Fibroblast of mammary gland (primary cell): ENCODE results near the gene HAAO.

ENCODE experiments used
- DNase-seq: peaks from one replicate; pipeline ENCODE4 v3.0.0-alpha.2; 2010; ENCODE audit warnings: low read depth
- H3K4me3 ChIP-seq: 2 replicates; pipeline ENCODE4 v1.5.1; 2011; ENCODE audit warnings: low read depth, mild to moderate bottlenecking, low read length, moderate library complexity; ENCODE audit not compliant: control insufficient read depth
- TF ChIP-seq, protein P1 (sequence below): conservative IDR thresholded peaks from 2 replicates; pipeline ENCODE4 v1.5.1; 2011; ENCODE audit warnings: low read depth, low read length, inconsistent platforms; ENCODE audit not compliant: control insufficient read depth, insufficient read depth

Gene HAAO

DNA sequence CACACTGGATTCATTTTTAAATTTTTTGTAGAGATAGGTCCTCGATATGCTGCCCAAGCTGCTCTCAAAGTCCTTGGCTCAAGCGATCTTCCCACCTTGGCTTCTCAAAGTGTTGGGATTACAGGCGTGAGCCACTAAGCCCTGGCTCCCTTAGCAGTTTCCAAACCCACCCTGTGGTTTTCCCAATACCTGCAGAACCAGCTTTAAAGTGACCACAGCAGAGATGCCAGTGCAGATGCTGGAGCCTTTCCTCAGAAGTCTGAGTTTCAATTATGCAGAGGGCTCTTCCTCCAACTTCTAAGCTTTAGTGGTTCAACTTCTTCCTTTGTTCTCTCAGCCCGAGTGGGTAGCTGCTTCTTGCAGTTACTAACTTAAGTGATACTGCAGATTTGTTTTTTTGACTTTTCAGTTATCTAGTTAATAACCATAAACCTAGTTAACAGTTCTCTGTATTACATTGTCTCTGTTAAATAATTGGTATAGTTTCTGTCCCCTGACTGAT lies 8.1 kb upstream of the HAAO start:
- no peak overlapping the region for H3K4me3 ChIP-seq
- TF ChIP-seq, protein P1, sequence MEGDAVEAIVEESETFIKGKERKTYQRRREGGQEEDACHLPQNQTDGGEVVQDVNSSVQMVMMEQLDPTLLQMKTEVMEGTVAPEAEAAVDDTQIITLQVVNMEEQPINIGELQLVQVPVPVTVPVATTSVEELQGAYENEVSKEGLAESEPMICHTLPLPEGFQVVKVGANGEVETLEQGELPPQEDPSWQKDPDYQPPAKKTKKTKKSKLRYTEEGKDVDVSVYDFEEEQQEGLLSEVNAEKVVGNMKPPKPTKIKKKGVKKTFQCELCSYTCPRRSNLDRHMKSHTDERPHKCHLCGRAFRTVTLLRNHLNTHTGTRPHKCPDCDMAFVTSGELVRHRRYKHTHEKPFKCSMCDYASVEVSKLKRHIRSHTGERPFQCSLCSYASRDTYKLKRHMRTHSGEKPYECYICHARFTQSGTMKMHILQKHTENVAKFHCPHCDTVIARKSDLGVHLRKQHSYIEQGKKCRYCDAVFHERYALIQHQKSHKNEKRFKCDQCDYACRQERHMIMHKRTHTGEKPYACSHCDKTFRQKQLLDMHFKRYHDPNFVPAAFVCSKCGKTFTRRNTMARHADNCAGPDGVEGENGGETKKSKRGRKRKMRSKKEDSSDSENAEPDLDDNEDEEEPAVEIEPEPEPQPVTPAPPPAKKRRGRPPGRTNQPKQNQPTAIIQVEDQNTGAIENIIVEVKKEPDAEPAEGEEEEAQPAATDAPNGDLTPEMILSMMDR = no peak
- DNase-seq = no peak

DNA sequence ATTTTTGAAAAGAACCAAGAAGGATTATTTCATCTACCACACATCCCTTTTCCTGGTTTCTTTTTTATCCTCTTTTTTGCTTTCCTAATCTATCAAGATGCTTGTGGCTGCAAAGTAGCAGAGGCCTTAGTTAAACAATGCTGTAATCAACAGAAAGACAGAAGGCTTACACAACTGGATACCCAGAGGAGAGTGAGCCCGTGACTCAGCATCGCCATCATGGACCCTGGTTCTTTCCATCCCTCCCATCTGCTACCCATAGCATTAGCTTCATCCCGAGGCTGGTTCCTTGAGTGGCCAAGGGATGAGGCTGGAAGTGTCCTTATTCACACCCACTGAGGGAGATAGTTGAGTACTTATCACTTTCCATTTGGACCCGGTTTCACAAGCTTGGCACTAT lies 7.5 kb upstream of the HAAO start:
- TF ChIP-seq, protein P1 = no peak

DNA sequence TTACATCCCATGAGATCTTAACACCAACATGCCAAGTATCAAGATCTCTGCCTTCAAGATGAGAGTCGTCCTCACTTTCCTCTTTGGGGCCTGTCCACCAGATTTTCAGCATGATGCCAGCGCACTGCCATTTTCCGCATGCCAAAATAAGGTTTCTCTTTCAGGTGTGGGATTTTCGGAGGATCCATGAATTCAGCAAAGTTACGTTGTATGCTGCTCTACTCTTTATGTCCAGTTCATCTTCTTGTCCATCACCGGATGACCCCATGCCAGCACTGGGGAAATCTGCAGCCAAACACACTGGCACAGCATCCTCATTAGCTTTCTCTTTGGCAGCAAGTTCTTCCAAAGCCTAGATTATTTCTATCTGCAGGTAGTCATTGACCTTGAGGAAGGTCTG lies 4.9 kb upstream of the HAAO start:
- H3K4me3 ChIP-seq = no peak overlapping the region
- TF ChIP-seq, protein P1 = no peak
- DNase-seq = no peak

More for the DNA sequence above, 7.5 kb upstream of the HAAO start:
- H3K4me3 ChIP-seq = no peak overlapping the region
- DNase-seq = no peak

DNA sequence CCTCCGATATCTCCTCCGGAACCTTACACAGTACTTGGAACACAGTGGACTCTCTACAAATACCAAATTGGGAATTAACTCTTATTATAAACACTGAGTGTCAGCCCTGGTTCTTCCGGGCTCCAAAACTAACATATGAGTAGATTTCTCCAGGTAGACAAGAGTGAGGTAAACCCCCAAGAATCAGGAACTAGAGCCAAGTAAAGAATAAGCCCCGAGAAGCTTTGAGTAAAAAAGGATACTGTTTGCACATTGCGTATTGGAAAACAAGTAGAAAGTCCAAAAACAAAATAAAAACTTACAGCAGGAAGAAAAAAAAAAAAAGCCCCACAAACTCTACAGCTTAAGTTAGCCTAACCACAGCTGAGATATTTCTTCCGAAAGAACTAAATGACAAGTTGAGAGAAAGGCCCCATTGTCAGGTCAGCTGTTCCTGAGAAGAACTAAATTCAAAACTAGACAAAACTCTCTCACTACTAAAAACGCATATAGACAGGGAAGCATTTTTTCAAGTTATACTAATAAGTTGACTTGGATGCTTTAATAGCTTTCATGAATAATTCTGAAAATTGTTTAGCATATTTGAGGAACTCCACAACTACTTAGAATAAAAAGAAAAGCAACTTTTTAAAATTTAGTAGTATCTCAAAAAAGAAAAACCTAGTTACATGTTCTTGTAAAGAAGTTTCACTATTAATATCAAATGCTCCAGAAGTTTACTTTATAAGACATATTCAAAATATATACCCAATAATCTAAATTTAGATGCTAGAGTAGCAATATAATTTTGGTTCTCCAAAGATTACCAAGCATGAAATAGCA lies 4.3 kb upstream of the HAAO start:
- no peak overlapping the region for H3K4me3 ChIP-seq
- TF ChIP-seq, protein P1 = no peak
- no peak for DNase-seq

DNA sequence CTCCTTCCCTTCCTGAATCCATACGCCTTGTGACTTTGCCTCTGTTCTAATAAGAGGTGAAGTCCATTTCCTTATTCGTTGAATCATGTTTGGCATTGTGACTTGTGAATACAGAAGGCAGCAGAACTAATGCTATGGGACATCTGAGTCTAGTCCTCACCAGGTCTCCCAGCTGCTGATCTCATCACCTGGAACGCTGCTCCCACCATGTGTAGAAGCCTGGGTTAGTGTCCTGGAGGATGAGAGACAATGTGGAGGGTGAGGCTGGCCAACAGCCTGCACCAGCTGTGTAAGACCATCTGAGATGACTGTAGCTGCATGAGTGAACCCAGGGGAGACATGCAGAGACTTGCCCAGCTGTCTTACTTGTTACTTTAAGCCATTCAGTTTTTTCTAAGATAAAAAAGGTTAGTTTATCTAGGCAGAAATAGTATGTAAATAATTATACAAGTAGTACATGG lies 3.5 kb upstream of the HAAO start:
- DNase-seq = peak; percentile 31
- TF ChIP-seq, protein P1 = no peak
- no peak overlapping the region for H3K4me3 ChIP-seq

DNA sequence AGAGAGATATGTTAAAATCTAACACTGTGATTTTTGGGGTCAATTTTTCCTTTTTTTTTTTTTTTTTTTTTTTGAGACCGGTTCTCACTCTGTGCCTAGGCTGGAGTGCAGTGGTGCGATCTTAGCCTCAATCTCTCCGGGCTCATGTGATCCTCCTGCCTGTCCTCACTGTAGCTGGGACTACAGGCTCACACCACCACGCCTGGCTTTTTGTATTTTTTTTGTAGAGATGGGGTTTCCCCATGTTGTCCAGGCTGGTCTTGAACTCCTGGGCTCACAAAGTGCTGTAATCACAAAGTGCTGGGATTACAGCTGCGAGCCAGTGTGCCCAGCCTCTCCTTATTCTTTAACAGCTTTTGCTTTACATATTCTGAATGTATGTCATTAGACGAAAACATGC lies 2.9 kb upstream of the HAAO start:
- TF ChIP-seq, protein P1 = no peak
- H3K4me3 ChIP-seq = no peak overlapping the region
- DNase-seq = no peak
